Stimulated activated memory B cell treated with anti-CD40 and anti-IgM and Interleukin-4, amounts not matched to agents 10 μg/mL and 1 μg/mL and 100 μg/mL, for 72 hours (primary cell): ENCODE results near the gene LTBR.

Source experiments
- ATAC-seq: fragments of 150-1000 bp; cut with Tn5 transposase; 2 replicates; pipeline ENCODE4 v1.10.0; 2021
- H3K27ac Mint-ChIP-seq: one replicate; pipeline ENCODE4 v1.8.0; 2022; ENCODE audit warnings: mild to moderate bottlenecking, mixed read lengths
- H3K27me3 Mint-ChIP-seq: one replicate; pipeline ENCODE4 v1.8.0; 2022; ENCODE audit warnings: mixed read lengths
- H3K36me3 Mint-ChIP-seq: one replicate; pipeline ENCODE4 v1.8.0; 2022; ENCODE audit warnings: mixed read lengths
- H3K4me1 Mint-ChIP-seq: one replicate; pipeline ENCODE4 v1.8.0; 2022; ENCODE audit warnings: mixed read lengths
- H3K4me3 Mint-ChIP-seq: one replicate; pipeline ENCODE4 v1.8.0; 2022; ENCODE audit warnings: mild to moderate bottlenecking, moderate library complexity, mixed read lengths
- H3K9me3 Mint-ChIP-seq: one replicate; pipeline ENCODE4 v1.8.0; 2022; ENCODE audit warnings: mixed read lengths

LTBR gene

DNA sequence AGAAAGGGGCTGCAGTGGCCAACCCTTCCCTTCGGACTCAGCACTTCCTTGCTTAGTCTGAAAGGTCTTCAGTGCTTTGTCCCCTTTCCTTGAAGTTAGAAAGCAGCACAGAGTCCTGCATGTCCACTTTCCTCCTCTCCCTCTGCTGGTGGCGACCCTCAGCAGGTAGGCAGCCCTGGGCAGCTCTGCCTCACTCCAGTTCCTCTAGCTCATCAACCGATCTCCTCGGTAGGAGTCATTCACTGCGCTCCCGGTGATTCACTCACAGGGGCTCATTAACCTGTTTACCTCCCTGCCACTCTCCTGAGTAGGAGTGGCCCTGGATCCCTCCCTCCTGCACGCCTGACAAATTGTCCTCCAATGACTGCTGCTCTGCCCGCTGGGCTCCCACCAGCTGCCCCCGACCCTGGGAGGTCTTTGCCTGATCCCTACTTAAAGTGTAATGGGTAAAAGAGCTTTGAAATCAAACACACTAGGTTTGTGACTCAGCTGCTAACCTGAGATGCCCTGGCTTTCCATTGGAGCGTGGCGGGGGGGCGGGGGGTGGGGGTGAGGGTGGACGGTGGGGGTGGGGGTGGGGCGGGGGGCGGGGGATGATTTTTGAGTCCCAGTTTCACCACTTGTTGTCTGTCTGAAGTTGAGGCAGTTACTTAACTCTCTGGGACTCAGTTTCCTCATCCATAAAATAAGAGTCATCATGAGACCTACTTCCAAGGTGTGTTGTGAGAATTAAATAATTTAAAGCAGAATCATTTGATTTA lies 12.8 kb upstream of the LTBR start:
- no peaks in the 10 kb centered on the region for H3K36me3 Mint-ChIP-seq
- H3K27ac Mint-ChIP-seq = no peak overlapping the region
- H3K27me3 Mint-ChIP-seq = peaks cover 69% of the 10 kb centered on the region
- peaks cover 9% of the 10 kb centered on the region for H3K4me1 Mint-ChIP-seq
- peaks cover 2% of the 10 kb centered on the region for H3K9me3 Mint-ChIP-seq
- no peak for ATAC-seq
- no peak overlapping the region for H3K4me3 Mint-ChIP-seq

DNA sequence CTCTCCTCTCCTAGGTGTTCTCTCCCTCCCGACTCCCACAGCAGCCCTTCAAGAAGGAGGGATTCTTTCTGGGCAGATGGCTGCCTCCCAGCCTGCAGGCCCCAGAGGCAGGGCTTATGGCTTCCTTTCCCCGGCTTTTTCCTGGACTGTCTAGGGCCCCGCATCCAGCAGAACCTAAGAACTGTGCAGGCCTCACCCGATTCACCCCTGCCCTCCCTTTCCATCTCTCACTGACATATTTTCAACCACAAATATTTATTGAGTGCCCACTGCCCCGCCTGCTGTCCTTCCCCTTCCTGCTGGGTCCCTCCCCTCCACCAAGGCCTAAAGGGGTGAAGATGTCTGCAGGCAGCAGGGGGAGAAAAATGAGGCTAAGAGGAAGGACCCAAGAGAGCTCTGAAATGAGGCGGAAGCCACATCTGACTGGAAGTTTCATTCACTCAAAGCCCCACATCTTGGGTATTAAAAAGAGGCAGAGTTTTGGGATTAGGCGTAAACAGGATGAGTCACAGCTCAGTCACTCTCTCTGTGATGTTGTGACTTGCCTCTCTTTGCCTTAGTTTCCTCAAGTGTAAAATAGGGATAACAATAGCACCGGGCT lies 11.5 kb upstream of the LTBR start:
- Mint-ChIP-seq H3K27ac (no peak overlapping the region), H3K27me3 (peaks cover 76% of the 10 kb centered on the region), H3K36me3 (no peaks in the 10 kb centered on the region), H3K9me3 (no peaks in the 10 kb centered on the region), H3K4me1 (peaks cover 10% of the 10 kb centered on the region), H3K4me3 (no peak overlapping the region)
- no peak for ATAC-seq

GRCh38 chr12:6373022-6373787 lies 10.8 kb upstream of the LTBR start:
- Mint-ChIP-seq H3K4me1 (peaks cover 6% of the 10 kb centered on the region), H3K27me3 (peaks cover 76% of the 10 kb centered on the region), H3K27ac (no peak overlapping the region), H3K9me3 (no peaks in the 10 kb centered on the region), H3K36me3 (no peaks in the 10 kb centered on the region), H3K4me3 (no peak overlapping the region)
- no peak for ATAC-seq

DNA sequence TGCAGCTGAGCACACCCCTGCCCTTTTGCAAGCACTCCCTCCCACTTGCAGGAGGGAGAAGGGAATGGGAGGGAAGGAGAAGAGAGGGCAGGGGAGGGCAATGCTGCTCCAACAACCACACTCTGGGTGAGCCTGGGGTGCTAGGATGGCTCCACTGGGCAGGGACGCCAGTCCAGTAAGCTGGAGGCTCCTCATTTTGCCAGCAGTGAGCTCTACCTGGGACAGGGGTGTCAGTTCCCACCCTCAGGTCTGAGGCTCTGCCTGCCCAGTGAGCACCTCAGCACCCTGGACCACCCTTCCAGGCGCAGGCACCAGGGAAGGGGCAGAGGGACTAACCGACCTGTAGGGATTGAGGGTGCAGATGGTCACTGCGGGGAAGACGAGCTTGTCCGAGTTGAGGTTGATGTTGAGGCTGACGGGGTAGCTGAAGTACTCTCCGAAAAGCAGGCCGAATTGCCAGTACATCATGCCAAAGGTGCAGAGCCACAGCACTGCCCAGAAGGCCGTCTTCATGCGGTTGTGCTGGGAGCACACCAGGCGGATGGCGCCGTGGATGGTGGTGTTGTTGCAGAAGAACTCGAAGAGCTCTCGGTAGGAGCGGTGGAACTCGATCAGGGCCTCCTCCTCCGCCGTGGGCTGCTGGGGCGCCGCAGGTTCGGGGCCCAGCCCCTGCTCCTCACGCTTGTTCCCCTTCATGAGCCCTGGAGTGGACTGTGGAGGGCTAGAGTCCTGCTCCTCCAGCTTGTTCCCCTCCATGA lies 9.8 kb upstream of the LTBR start:
- peaks cover 6% of the 10 kb centered on the region for H3K4me1 Mint-ChIP-seq
- H3K27ac Mint-ChIP-seq = no peak overlapping the region
- peaks cover 73% of the 10 kb centered on the region for H3K27me3 Mint-ChIP-seq
- ATAC-seq = no peak
- H3K9me3 Mint-ChIP-seq = no peaks in the 10 kb centered on the region
- no peaks in the 10 kb centered on the region for H3K36me3 Mint-ChIP-seq
- no peak overlapping the region for H3K4me3 Mint-ChIP-seq

DNA sequence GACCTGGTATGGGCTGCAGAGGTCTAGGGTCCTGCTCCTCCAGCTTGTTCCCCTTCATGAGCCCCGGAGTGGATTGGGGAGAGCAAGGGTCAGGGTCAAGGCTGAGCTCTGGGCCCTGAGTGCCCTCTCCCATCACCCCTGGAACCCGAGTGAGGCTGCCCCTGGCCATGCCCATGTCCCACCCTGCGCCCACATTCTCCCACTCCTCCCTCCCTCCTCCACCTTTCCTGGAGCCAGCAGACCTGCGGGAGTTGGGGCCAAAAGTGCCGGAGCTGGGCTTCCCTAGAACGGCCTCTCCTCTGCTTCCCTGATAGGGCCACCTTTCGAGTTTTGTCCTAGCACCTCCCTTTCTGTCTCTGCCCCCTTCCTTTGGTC lies 9.2 kb upstream of the LTBR start:
- no peaks in the 10 kb centered on the region for H3K36me3 Mint-ChIP-seq
- H3K27ac Mint-ChIP-seq = no peak overlapping the region
- H3K27me3 Mint-ChIP-seq = peaks cover 73% of the 10 kb centered on the region
- ATAC-seq = no peak
- H3K4me1 Mint-ChIP-seq = peaks cover 6% of the 10 kb centered on the region
- no peak overlapping the region for H3K4me3 Mint-ChIP-seq
- H3K9me3 Mint-ChIP-seq = no peaks in the 10 kb centered on the region

GRCh38 chr12:6375269-6376078 lies 8.5 kb upstream of the LTBR start, which contains the start of gene SCNN1A:
Gene SCNN1A, minus strand, starts transcription at chr12:6375563. Its CDS starts 780 bp downstream, at chr12:6374783.
- no peaks in the 10 kb centered on the region for H3K36me3 Mint-ChIP-seq
- H3K9me3 Mint-ChIP-seq = no peaks in the 10 kb centered on the region
- H3K27me3 Mint-ChIP-seq = peaks cover 73% of the 10 kb centered on the region
- ATAC-seq = no peak
- peaks cover 6% of the 10 kb centered on the region for H3K4me1 Mint-ChIP-seq
- no peak within 1 kb of the TSS for H3K27ac Mint-ChIP-seq
- H3K4me3 Mint-ChIP-seq = no peak within 1 kb of the TSS

- Mint-ChIP-seq H3K9me3 (no peaks in the 10 kb centered on the region), H3K4me3 (no peak overlapping the region), H3K27me3 (peaks cover 73% of the 10 kb centered on the region), H3K36me3 (no peaks in the 10 kb centered on the region), H3K27ac (no peak overlapping the region), H3K4me1 (peaks cover 6% of the 10 kb centered on the region)
- ATAC-seq = no peak
Observed at GRCh38 chr12:6376079-6376869, 7.7 kb upstream of the LTBR start.

DNA sequence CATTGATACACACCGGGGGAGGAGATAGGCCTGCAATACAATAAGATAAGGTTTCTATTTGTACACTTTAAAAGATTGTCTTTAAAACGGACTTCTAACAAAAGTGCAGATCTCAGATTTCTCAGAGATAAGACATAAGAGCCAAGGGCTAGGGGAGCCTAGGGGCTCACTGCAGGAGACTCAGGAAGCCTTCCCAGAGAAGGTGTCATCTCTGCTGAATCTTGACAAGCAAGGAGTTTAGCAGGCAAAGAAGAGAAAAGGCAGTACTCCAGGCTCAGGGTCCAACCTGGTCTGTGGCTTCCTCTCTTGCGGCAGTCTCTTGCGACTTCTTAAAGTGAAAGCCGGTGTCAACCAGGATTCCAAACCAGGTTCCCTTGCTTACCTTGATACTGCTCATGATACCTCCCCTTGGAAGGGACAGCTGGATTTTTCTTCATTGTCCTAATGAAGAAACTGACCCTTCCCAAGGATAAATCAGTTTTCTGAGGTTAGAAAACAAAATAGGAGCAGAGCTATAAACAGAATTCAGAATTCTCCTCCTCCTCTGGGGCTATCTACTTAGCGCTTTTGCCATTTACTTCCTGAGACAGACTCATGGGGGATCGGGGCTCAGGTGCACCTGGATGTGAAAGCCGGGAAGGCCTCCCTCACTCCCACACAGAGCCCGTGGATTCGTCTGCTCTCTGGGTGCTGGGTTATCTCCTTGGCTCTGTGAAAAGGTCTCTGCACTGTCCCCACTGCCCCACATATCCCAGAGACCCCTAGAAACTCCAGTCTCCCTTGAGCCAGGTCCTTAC lies 6.9 kb upstream of the LTBR start:
- Mint-ChIP-seq H3K27me3 (peaks cover 75% of the 10 kb centered on the region), H3K4me1 (peaks cover 6% of the 10 kb centered on the region), H3K4me3 (no peak overlapping the region), H3K36me3 (no peaks in the 10 kb centered on the region), H3K9me3 (no peaks in the 10 kb centered on the region), H3K27ac (no peak overlapping the region)
- no peak for ATAC-seq

GRCh38 chr12:6377667-6377994 lies 6.3 kb upstream of the LTBR start:
- no peaks in the 10 kb centered on the region for H3K9me3 Mint-ChIP-seq
- peaks cover 6% of the 10 kb centered on the region for H3K4me1 Mint-ChIP-seq
- no peaks in the 10 kb centered on the region for H3K36me3 Mint-ChIP-seq
- ATAC-seq = no peak
- no peak overlapping the region for H3K4me3 Mint-ChIP-seq
- H3K27ac Mint-ChIP-seq = no peak overlapping the region
- H3K27me3 Mint-ChIP-seq = peaks cover 75% of the 10 kb centered on the region

DNA sequence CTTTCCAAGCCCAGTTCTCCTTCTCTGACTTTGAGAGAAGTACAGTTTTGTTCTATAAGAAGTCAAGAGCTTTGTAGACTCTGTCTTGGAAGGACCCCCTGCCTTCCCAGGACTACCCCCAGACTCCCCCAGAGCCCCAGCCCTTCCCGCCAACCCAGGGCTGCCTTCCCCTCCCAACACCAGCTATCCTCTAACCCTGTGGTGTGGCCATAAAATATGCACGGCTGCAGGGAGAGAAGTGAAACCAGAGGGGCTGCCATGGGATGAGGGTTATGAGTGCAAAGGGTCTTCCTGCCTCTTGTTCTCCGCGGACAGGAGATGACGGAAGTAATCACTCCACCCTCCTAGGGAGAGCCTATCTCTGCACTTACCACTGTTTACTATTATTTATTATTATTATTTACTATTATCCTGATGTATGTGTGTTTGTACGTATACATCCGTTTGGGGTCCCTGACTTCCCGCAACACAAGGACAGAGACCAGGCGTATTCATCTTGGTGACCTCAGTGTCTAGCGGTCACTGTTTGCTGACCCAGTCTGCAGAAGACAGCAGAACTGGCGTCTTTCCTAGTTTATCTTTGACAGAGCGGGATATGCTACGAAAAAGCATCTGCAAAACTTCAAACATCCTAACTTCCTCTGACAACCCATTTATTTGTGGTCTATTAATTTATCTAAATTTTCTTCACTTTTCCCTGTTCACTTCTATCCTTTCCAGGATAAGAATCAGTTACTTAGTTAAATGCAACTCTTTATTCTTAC lies 5.1 kb upstream of the LTBR start:
- no peak for ATAC-seq

GRCh38 chr12:6380141-6381121 lies 3.5 kb upstream of the LTBR start:
- Mint-ChIP-seq H3K27me3 (peaks cover 71% of the 10 kb centered on the region), H3K4me3 (no peak overlapping the region), H3K9me3 (no peaks in the 10 kb centered on the region), H3K36me3 (no peaks in the 10 kb centered on the region), H3K4me1 (peaks cover 12% of the 10 kb centered on the region), H3K27ac (no peak overlapping the region)
- no peak for ATAC-seq

More for the DNA sequence above, 5.1 kb upstream of the LTBR start:
- H3K4me1 Mint-ChIP-seq = peaks cover 12% of the 10 kb centered on the region
- no peak overlapping the region for H3K27ac Mint-ChIP-seq
- peaks cover 72% of the 10 kb centered on the region for H3K27me3 Mint-ChIP-seq
- H3K36me3 Mint-ChIP-seq = no peaks in the 10 kb centered on the region
- no peak overlapping the region for H3K4me3 Mint-ChIP-seq
- no peaks in the 10 kb centered on the region for H3K9me3 Mint-ChIP-seq

GRCh38 chr12:6382371-6382770 lies 1.6 kb upstream of the LTBR start:
- ATAC-seq = no peak
- Mint-ChIP-seq H3K4me1 (peaks cover 6% of the 10 kb centered on the region), H3K27ac (no peak overlapping the region), H3K27me3 (peaks cover 68% of the 10 kb centered on the region), H3K4me3 (no peak overlapping the region), H3K9me3 (no peaks in the 10 kb centered on the region), H3K36me3 (no peaks in the 10 kb centered on the region)
